ENCODE results near the gene TNK1. TPM values are rescaled to one million over a fixed set of nuclear protein-coding genes. Genes with fewer than 3 reads are reported as not detected.

Gene TNK1
- polyA plus RNA-seq, 1 donor from 2014 or later = 0.83 TPM

GRCh38 chr17:7383742-7384488, 3.0 kb downstream of the TNK1 start:
- Histone ChIP-seq H3K4me3 (ENCODE audit: low read length) (peak overlapping the region; percentile 48), H3K4me2 (ENCODE audit: low read length) (no peak overlapping the region), H2AFZ (ENCODE audit: low read depth, low read length) (no peak overlapping the region), H3K9me3 (ENCODE audit: low read length) (peaks cover 9% of the 10 kb centered on the region), H3F3A (ENCODE audit: insufficient read depth, low read length, poor library complexity, severe bottlenecking) (no peaks in the 10 kb centered on the region), H3K9me2 (ENCODE audit: insufficient read depth, low read length) (no peaks in the 10 kb centered on the region), H4K20me1 (ENCODE audit: insufficient read depth) (no peaks in the 10 kb centered on the region), H3K27me3 (ENCODE audit: insufficient read depth, low read depth, low read length) (peaks cover 38% of the 10 kb centered on the region), H3K9ac (ENCODE audit: low read length) (no peak overlapping the region), H3K27ac (ENCODE audit: low read length) (no peak overlapping the region), H3K79me2 (replicated peaks; ENCODE audit: insufficient read depth, low read length) (no peaks in the 10 kb centered on the region), H3K36me3 (ENCODE audit: insufficient read depth, low read length) (peaks cover 2% of the 10 kb centered on the region)
- peak; percentile 33 for TF ChIP-seq POLR2AphosphoS5 (IDR thresholded peaks at IDR 0.05)
- no peak for TF ChIP-seq REST (IDR thresholded peaks at IDR 0.05; ENCODE audit: borderline replicate concordance)

- H3K9ac ChIP-seq (ENCODE audit: low read length) = no peak overlapping the region
- no peak for TF ChIP-seq POLR2AphosphoS5 (IDR thresholded peaks at IDR 0.05)
- no peak for TF ChIP-seq SMC3 (conservative IDR thresholded peaks at IDR 0.05; ENCODE audit: poor library complexity)
- no peak for TF ChIP-seq CTCF (IDR thresholded peaks at IDR 0.05; ENCODE audit: poor library complexity, severe bottlenecking)
- TF ChIP-seq EP300 (conservative IDR thresholded peaks at IDR 0.05; ENCODE audit: poor library complexity, severe bottlenecking) = no peak
- TF ChIP-seq REST (IDR thresholded peaks at IDR 0.05; ENCODE audit: borderline replicate concordance) = no peak
- TF ChIP-seq TAF1 (IDR thresholded peaks at IDR 0.05; ENCODE audit: low read depth) = no peak
- no peak for TF ChIP-seq RAD21 (conservative IDR thresholded peaks at IDR 0.05)
- no peak for TF ChIP-seq MXI1 (conservative IDR thresholded peaks at IDR 0.05; ENCODE audit: poor library complexity, severe bottlenecking)
- no peak for TF ChIP-seq EZH2 (IDR thresholded peaks at IDR 0.05; ENCODE audit: borderline replicate concordance, insufficient read depth, low read length, poor library complexity, severe bottlenecking)
- H3K27ac ChIP-seq (ENCODE audit: low read length) = no peak overlapping the region
- peaks cover 3% of the 10 kb centered on the region for H3K9me3 ChIP-seq (ENCODE audit: low read length)
- H2AFZ ChIP-seq (ENCODE audit: low read depth, low read length) = no peak overlapping the region
- peaks cover 7% of the 10 kb centered on the region for H3K36me3 ChIP-seq (ENCODE audit: insufficient read depth, low read length)
- peak overlapping the region; percentile 48 for H3K4me3 ChIP-seq (ENCODE audit: low read length)
- H3K9me2 ChIP-seq (ENCODE audit: insufficient read depth, low read length) = no peaks in the 10 kb centered on the region
- no peak overlapping the region for H3K4me2 ChIP-seq (ENCODE audit: low read length)
- H3K27me3 ChIP-seq (ENCODE audit: insufficient read depth, low read depth, low read length) = peaks cover 36% of the 10 kb centered on the region
- no peaks in the 10 kb centered on the region for H3K79me2 ChIP-seq (replicated peaks; ENCODE audit: insufficient read depth, low read length)
- H4K20me1 ChIP-seq (ENCODE audit: insufficient read depth) = no peaks in the 10 kb centered on the region
- H3F3A ChIP-seq (ENCODE audit: insufficient read depth, low read length, poor library complexity, severe bottlenecking) = no peaks in the 10 kb centered on the region
Observed at GRCh38 chr17:7384489-7385081, 3.7 kb downstream of the TNK1 start.

Measured in neural cell (in vitro differentiated cells).